Smooth muscle cell (in vitro differentiated cells): ENCODE data around the gene SH3GLB1. TPM values are rescaled to one million over a fixed set of nuclear protein-coding genes. Genes with fewer than 3 reads are reported as not detected.

Experiments
- DNase-seq: peaks from one replicate; lab custom pipeline; 2025; ENCODE audit not compliant: unreplicated experiment; lab: John Stamatoyannopoulos, UW
- H2AFZ ChIP-seq: fragments of 200-600 bp; sonication (generic); 2 replicates; pipeline ENCODE4 v1.6.0; 2016; ENCODE audit warnings: antibody characterized with exemption, low read depth, mild to moderate bottlenecking
- H3F3A ChIP-seq: fragments of 200-600 bp; sonication (generic); 2 replicates; pipeline ENCODE4 v1.6.0; 2017; ENCODE audit warnings: antibody characterized with exemption, low read depth
- H3K27ac ChIP-seq: fragments of 200-600 bp; sonication (generic); 2 replicates; pipeline ENCODE4 v1.5.1; 2016; ENCODE audit warnings: low read depth, mild to moderate bottlenecking
- H3K27me3 ChIP-seq: fragments of 200-600 bp; sonication (generic); 2 replicates; pipeline ENCODE4 v1.6.1; 2016; ENCODE audit warnings: low read depth, mild to moderate bottlenecking
- H3K36me3 ChIP-seq: fragments of 200-600 bp; sonication (generic); 2 replicates; pipeline ENCODE4 v1.5.1; 2016; ENCODE audit warnings: low read depth
- H3K4me1 ChIP-seq: fragments of 200-600 bp; sonication (generic); 2 replicates; pipeline ENCODE4 v1.5.1; 2016; ENCODE audit warnings: low read depth
- H3K4me2 ChIP-seq: fragments of 200-600 bp; sonication (generic); 2 replicates; pipeline ENCODE4 v1.6.0; 2016; ENCODE audit warnings: mild to moderate bottlenecking
- H3K4me3 ChIP-seq: fragments of 200-600 bp; sonication (generic); 2 replicates; pipeline ENCODE4 v1.5.1; 2016; ENCODE audit warnings: mild to moderate bottlenecking
- H3K79me2 ChIP-seq: fragments of 200-600 bp; sonication (generic); 2 replicates; pipeline ENCODE4 v1.6.0; 2016; ENCODE audit warnings: low read depth, mild to moderate bottlenecking
- H3K9ac ChIP-seq: fragments of 200-600 bp; sonication (generic); 2 replicates; pipeline ENCODE4 v1.6.0; 2016; ENCODE audit warnings: low read depth
- H3K9me3 ChIP-seq: fragments of 200-600 bp; sonication (generic); replicated peaks from 2 replicates; pipeline ENCODE4 v1.5.1; 2016; ENCODE audit warnings: low read depth
- H4K20me1 ChIP-seq: fragments of 200-600 bp; sonication (generic); 2 replicates; pipeline ENCODE4 v1.6.0; 2016; ENCODE audit warnings: low read depth
- CTCF ChIP-seq: fragments of 200-600 bp; sonication (generic); IDR thresholded peaks from 2 replicates; pipeline ENCODE4 v1.5.1; 2017; ENCODE audit warnings: borderline replicate concordance, mild to moderate bottlenecking, antibody characterized with exemption; ENCODE audit not compliant: insufficient read depth, poor library complexity, severe bottlenecking
- WGBS: methylation state at CpG from one replicate; pipeline ENCODE4 v1.1.7; 2016; ENCODE audit warnings: low lambda C conversion rate; 5-methylcytosine and 5-hydroxymethylcytosine counted together
- polyA plus RNA-seq: library from polyadenylated mRNA; unstranded; fragments of >200 nt; fragmentation: Nextera tagmentation; extraction: Ambion mirVana; gene quantifications from 2 replicates; pipeline ENCODE4 v1.2.1, GENCODE V29; 2016
- total RNA-seq: library from RNA; depleted of rRNA; stranded (reverse); fragments of >200 nt; gene quantifications from 2 replicates; pipeline ENCODE4 v1.2.3, GENCODE V29; 2014

SH3GLB1 gene
- total and polyA plus RNA-seq, 2 experiments from 2014 or later, result 69.0 to 86.8 TPM

GRCh38 chr1:86748622-86749373, 44.4 kb downstream of the SH3GLB1 start:
- TF ChIP-seq CTCF, result no peak
- no peak overlapping the region for H3K27ac ChIP-seq
- H4K20me1 ChIP-seq, result no peaks in the 10 kb centered on the region

DNA sequence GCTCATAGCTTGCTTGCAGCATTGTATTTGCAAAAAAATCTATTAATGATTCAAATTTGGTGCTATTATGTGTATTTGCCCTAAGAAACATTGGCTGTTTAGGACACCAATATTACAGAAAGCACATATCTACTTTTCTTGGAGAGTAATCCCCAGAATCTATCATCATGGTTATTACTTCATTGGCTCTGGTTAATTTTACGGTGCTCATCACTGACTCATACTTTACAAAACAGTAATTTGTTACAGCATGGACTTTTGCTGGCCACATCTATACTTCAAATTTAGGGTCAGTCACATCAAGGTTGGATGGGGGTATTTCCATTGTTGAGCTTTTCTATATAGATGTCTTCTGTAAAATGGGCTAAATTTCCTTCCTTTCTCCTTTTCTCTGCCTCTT, 45.7 kb downstream of the SH3GLB1 start:
- H3K9ac ChIP-seq, result no peak overlapping the region
- DNase-seq, result no peak
- WGBS, result 18% methylated on average over 1 of the region's 1 CpG

More at GRCh38 chr1:86748622-86749373, 44.4 kb downstream of the SH3GLB1 start:
- no peak overlapping the region for H3K4me2 ChIP-seq
- H3K36me3 ChIP-seq, result peaks cover 1% of the 10 kb centered on the region
- no peaks in the 10 kb centered on the region for H3K9me3 ChIP-seq
- H3K9ac ChIP-seq, result no peak overlapping the region
- no peaks in the 10 kb centered on the region for H3K79me2 ChIP-seq
- no peak overlapping the region for H2AFZ ChIP-seq
- H3K4me3 ChIP-seq, result no peak overlapping the region
- H3F3A ChIP-seq, result peaks cover 12% of the 10 kb centered on the region
- H3K27me3 ChIP-seq, result no peaks in the 10 kb centered on the region
- no peaks in the 10 kb centered on the region for H3K4me1 ChIP-seq
- 90% methylated on average over 4 of the region's 4 CpGs for whole genome bisulfite sequencing
- DNase-seq, result no peak

GRCh38 chr1:86750530-86750929, 46.2 kb downstream of the SH3GLB1 start:
- Histone ChIP-seq H4K20me1 (no peaks in the 10 kb centered on the region), H3F3A (peaks cover 12% of the 10 kb centered on the region), H3K4me3 (no peak overlapping the region), H3K79me2 (no peaks in the 10 kb centered on the region), H3K4me2 (no peak overlapping the region), H3K27ac (peak overlapping the region; percentile 19), H2AFZ (no peak overlapping the region), H3K4me1 (no peaks in the 10 kb centered on the region), H3K9ac (no peak overlapping the region), H3K27me3 (no peaks in the 10 kb centered on the region), H3K36me3 (no peaks in the 10 kb centered on the region), H3K9me3 (no peaks in the 10 kb centered on the region)
- TF ChIP-seq CTCF, result no peak
- WGBS, result 82% methylated on average over 5 of the region's 5 CpGs
- no peak for DNase-seq

More for the DNA sequence above, 45.7 kb downstream of the SH3GLB1 start:
- Histone ChIP-seq H3K79me2 (no peaks in the 10 kb centered on the region), H3K4me3 (no peak overlapping the region), H3K27me3 (no peaks in the 10 kb centered on the region), H3K9me3 (no peaks in the 10 kb centered on the region), H3F3A (peaks cover 12% of the 10 kb centered on the region), H3K36me3 (no peaks in the 10 kb centered on the region), H4K20me1 (no peaks in the 10 kb centered on the region), H3K27ac (peak overlapping the region; percentile 19), H2AFZ (no peak overlapping the region), H3K4me1 (no peaks in the 10 kb centered on the region), H3K4me2 (peak overlapping the region; percentile 18)
- TF ChIP-seq CTCF, result no peak

DNA sequence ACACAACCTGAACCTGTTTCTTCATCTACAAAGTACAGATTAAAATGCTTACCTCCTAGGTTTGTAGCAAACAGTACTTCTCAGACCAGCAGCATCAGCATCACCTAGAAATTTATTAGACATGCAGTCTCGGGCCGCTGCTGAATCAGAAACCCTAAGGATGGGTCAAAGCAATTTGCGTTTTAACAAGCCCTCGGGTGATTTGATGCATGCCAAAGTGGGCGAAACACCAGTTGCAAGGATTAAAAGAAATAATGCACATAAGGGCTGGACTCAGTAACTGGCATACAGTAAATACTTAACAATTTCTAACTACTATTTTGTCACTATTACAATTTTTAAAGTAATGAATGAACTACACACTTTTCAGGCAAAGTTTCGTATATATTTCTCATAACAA, 47.5 kb downstream of the SH3GLB1 start:
- H3K27me3 ChIP-seq, result no peaks in the 10 kb centered on the region
- no peak overlapping the region for H3K4me3 ChIP-seq
- H3K9ac ChIP-seq, result no peak overlapping the region
- no peaks in the 10 kb centered on the region for H3K4me1 ChIP-seq
- no peaks in the 10 kb centered on the region for H3K9me3 ChIP-seq
- no peak for TF ChIP-seq CTCF
- no peak for DNase-seq
- no peak overlapping the region for H3K4me2 ChIP-seq
- H3F3A ChIP-seq, result peaks cover 12% of the 10 kb centered on the region
- H3K36me3 ChIP-seq, result no peaks in the 10 kb centered on the region
- no peaks in the 10 kb centered on the region for H4K20me1 ChIP-seq
- H3K79me2 ChIP-seq, result no peaks in the 10 kb centered on the region
- H2AFZ ChIP-seq, result no peak overlapping the region
- no peak overlapping the region for H3K27ac ChIP-seq
- WGBS, result 80% methylated on average over 6 of the region's 6 CpGs
